Loucy (cell line): Measurements from ENCODE around the gene KCNT1.

Experiments used
- H2AFZ ChIP-seq: fragments of 200-600 bp; sonication (generic); 2 replicates; pipeline ENCODE4 v1.6.0; 2016; ENCODE audit warnings: antibody characterized with exemption, mild to moderate bottlenecking, low read length, moderate library complexity
- H3F3A ChIP-seq: fragments of 200-600 bp; 2 replicates; pipeline ENCODE4 v1.6.0; 2016; ENCODE audit warnings: antibody characterized with exemption, low read depth, mild to moderate bottlenecking
- H3K27me3 ChIP-seq: fragments of 200-600 bp; sonication (generic); 2 replicates; pipeline ENCODE4 v1.6.1; 2014; ENCODE audit warnings: low read length, mild to moderate bottlenecking; ENCODE audit not compliant: insufficient read depth, poor library complexity, severe bottlenecking
- H3K36me3 ChIP-seq: fragments of 200-600 bp; sonication (generic); 2 replicates; pipeline ENCODE4 v1.6.1; 2016; ENCODE audit warnings: low read length; ENCODE audit not compliant: insufficient read depth
- H3K4me1 ChIP-seq: fragments of 200-600 bp; sonication (generic); 2 replicates; pipeline ENCODE4 v1.5.1; 2014; ENCODE audit warnings: low read length, mild to moderate bottlenecking; ENCODE audit not compliant: insufficient read depth, poor library complexity, severe bottlenecking
- H3K4me2 ChIP-seq: fragments of 200-600 bp; sonication (generic); 2 replicates; pipeline ENCODE4 v1.6.0; 2014; ENCODE audit warnings: antibody characterized with exemption, low read length, low read depth, mild to moderate bottlenecking; ENCODE audit not compliant: poor library complexity, severe bottlenecking
- H3K4me3 ChIP-seq: fragments of 200-600 bp; sonication (generic); 2 replicates; pipeline ENCODE4 v1.5.1; 2014; ENCODE audit warnings: low read length, mild to moderate bottlenecking, mixed read lengths; ENCODE audit not compliant: poor library complexity, severe bottlenecking
- H3K79me2 ChIP-seq: fragments of 200-600 bp; sonication (generic); 2 replicates; pipeline ENCODE4 v1.6.1; 2014; ENCODE audit warnings: low read length; ENCODE audit not compliant: insufficient read depth
- H3K9ac ChIP-seq: fragments of 200-600 bp; sonication (generic); 2 replicates; pipeline ENCODE4 v1.6.0; 2014; ENCODE audit warnings: mild to moderate bottlenecking, low read depth, low read length, moderate library complexity; ENCODE audit not compliant: poor library complexity, severe bottlenecking
- H3K9me2 ChIP-seq: fragments of 200-600 bp; sonication (generic); replicated peaks from 2 replicates; pipeline ENCODE4 v1.6.1; 2016; ENCODE audit warnings: low read depth, low read length, mixed read lengths
- H3K9me3 ChIP-seq: fragments of 200-600 bp; sonication (generic); 2 replicates; pipeline ENCODE4 v1.6.1; 2014; ENCODE audit warnings: mild to moderate bottlenecking, antibody characterized with exemption, low read length, low read depth; ENCODE audit not compliant: insufficient read depth
- H4K20me1 ChIP-seq: fragments of 200-600 bp; sonication (generic); 2 replicates; pipeline ENCODE4 v1.6.0; 2014; ENCODE audit warnings: antibody characterized with exemption, low read length, mild to moderate bottlenecking; ENCODE audit not compliant: insufficient read depth, poor library complexity, severe bottlenecking
- CTCF ChIP-seq: fragments of 200-600 bp; sonication (generic); conservative IDR thresholded peaks from 2 replicates; pipeline ENCODE4 v1.5.1; 2014; ENCODE audit warnings: mild to moderate bottlenecking, antibody characterized with exemption, low read length
- EZH2phosphoT487 ChIP-seq: fragments of 200-600 bp; IDR thresholded peaks from 2 replicates; pipeline ENCODE4 v1.6.1; 2018; ENCODE audit warnings: antibody characterized with exemption, mild to moderate bottlenecking, moderate library complexity, borderline replicate concordance

KCNT1 gene

GRCh38 chr9:135714242-135715055 is 12.5 kb downstream of the KCNT1 start:
- no peaks in the 10 kb centered on the region for H3K27me3 ChIP-seq
- no peaks in the 10 kb centered on the region for H3K79me2 ChIP-seq
- TF ChIP-seq CTCF (no peak), EZH2phosphoT487 (no peak)
- H3K36me3 ChIP-seq = no peaks in the 10 kb centered on the region
- H3K9me2 ChIP-seq = no peaks in the 10 kb centered on the region
- no peak overlapping the region for H3K4me3 ChIP-seq
- no peak overlapping the region for H3K9ac ChIP-seq
- no peaks in the 10 kb centered on the region for H3K4me1 ChIP-seq
- H4K20me1 ChIP-seq = no peaks in the 10 kb centered on the region
- H3K4me2 ChIP-seq = no peak overlapping the region
- H2AFZ ChIP-seq = no peak overlapping the region
- H3F3A ChIP-seq = no peaks in the 10 kb centered on the region
- no peaks in the 10 kb centered on the region; the same call in 1 of the 2 replicates for H3K9me3 ChIP-seq

GRCh38 chr9:135715056-135715595 is 13.1 kb downstream of the KCNT1 start:
- H3K79me2 ChIP-seq = no peaks in the 10 kb centered on the region
- TF ChIP-seq EZH2phosphoT487 = no peak
- no peak for TF ChIP-seq CTCF
- H3K27me3 ChIP-seq = no peaks in the 10 kb centered on the region
- H3K4me2 ChIP-seq = no peak overlapping the region
- H3K9me3 ChIP-seq = no peaks in the 10 kb centered on the region; the same call in 1 of the 2 replicates
- no peaks in the 10 kb centered on the region for H3K9me2 ChIP-seq
- H3K9ac ChIP-seq = no peak overlapping the region
- no peaks in the 10 kb centered on the region for H3F3A ChIP-seq
- H4K20me1 ChIP-seq = no peaks in the 10 kb centered on the region
- no peaks in the 10 kb centered on the region for H3K36me3 ChIP-seq
- H3K4me1 ChIP-seq = no peaks in the 10 kb centered on the region
- no peak overlapping the region for H2AFZ ChIP-seq
- no peak overlapping the region for H3K4me3 ChIP-seq

- Histone ChIP-seq H3F3A (no peaks in the 10 kb centered on the region), H3K9me3 (no peaks in the 10 kb centered on the region; the same call in 1 of the 2 replicates), H3K9me2 (no peaks in the 10 kb centered on the region), H3K27me3 (no peaks in the 10 kb centered on the region), H3K4me2 (no peak overlapping the region), H3K4me1 (no peaks in the 10 kb centered on the region), H3K79me2 (no peaks in the 10 kb centered on the region), H4K20me1 (no peaks in the 10 kb centered on the region), H3K4me3 (no peak overlapping the region), H2AFZ (no peak overlapping the region), H3K9ac (no peak overlapping the region), H3K36me3 (no peaks in the 10 kb centered on the region)
- TF ChIP-seq CTCF (no peak), EZH2phosphoT487 (no peak)
These were observed 14.1 kb downstream of the KCNT1 start for GRCh38 chr9:135716045-135716444.
